K562 (cell line): ENCODE measurements around the gene ARFIP2. TPM values are rescaled to one million over a fixed set of nuclear protein-coding genes. Genes with fewer than 3 reads are reported as not detected.

Experiments used
- EGR1 ChIP-seq: fragments of 450-650 bp; conservative IDR thresholded peaks from 2 replicates; pipeline ENCODE4 v1.6.1; 2017; ENCODE audit warnings: mild to moderate bottlenecking
- IFI16 ChIP-seq: fragments of 250-450 bp; sonication (Bioruptor Pico); IDR thresholded peaks from 2 replicates; pipeline ENCODE4 v2.1.2; 2022; ENCODE audit warnings: mild to moderate bottlenecking, inconsistent platforms
- MAFF ChIP-seq: IDR thresholded peaks from 2 replicates; pipeline ENCODE4 v1.6.1; 2012; ENCODE audit warnings: low read length, improper control_type of control experiment
- MAZ ChIP-seq, 2 experiments: fragments of 450-650 bp in 1 of 2; sonication (generic) in 1 of 2; formaldehyde crosslinking; IDR thresholded peaks in 1 of 2; conservative IDR thresholded peaks in 1 of 2; 2 replicates each; pipeline versions ENCODE4 v1.4.0 to v1.5.0; 2020; ENCODE audit warnings: mild to moderate bottlenecking in 1 of 2, missing genetic modification reagents in 1 of 2
- RBM34 ChIP-seq: fragments of 200-400 bp; formaldehyde crosslinking; IDR thresholded peaks from 2 replicates; pipeline ENCODE4 v1.6.1; 2018; ENCODE audit warnings: low read length, borderline replicate concordance; ENCODE audit not compliant: insufficient read depth
- TAL1 ChIP-seq: fragments of 450-650 bp; IDR thresholded peaks from 2 replicates; pipeline ENCODE4 v1.6.1; 2016; ENCODE audit warnings: mild to moderate bottlenecking
- ZNF184 ChIP-seq: sonication (generic); formaldehyde crosslinking; IDR thresholded peaks from 2 replicates; pipeline ENCODE4 v1.5.0; 2020; ENCODE audit warnings: missing genetic modification reagents
- ZNF76 ChIP-seq: fragments of 250-450 bp; sonication (Bioruptor Pico); IDR thresholded peaks from 2 replicates; pipeline ENCODE4 v1.4.0; 2020; ENCODE audit warnings: mild to moderate bottlenecking, moderate library complexity, borderline replicate concordance
- polyA plus RNA-seq, 8 experiments: library from polyadenylated mRNA; depleted of rRNA in 4 of 8; stranded (reverse) in 5 of 8; unstranded in 3 of 8; fragments of >200 nt; fragmentation: Nextera tagmentation in 2 of 8; fragmentation: Illumina TruSeq in 1 of 8; extraction: Ambion mirVana in 2 of 8; extraction: Trizol in 1 of 8; gene quantifications; 2 replicates each; pipeline versions ENCODE4 v1.2.1 to v1.2.3, GENCODE V29; 2011 to 2014; ENCODE audit warnings: inconsistent platforms in 1 of 8, missing spikeins in 1 of 8
- total RNA-seq, 7 experiments: library from RNA; depleted of rRNA in 6 of 7; stranded (reverse); fragments of >200 nt in 6 of 7; fragmentation: Illumina TruSeq in 2 of 7; extraction: Trizol in 2 of 7; gene quantifications; 2 replicates each; pipeline versions ENCODE4 v1.2.1 to v1.2.3, GENCODE V29; 2011 to 2021; ENCODE audit warnings: low replicate concordance in 1 of 7
- TF ChIP-seq, protein P1 (sequence below): fragments of 450-650 bp; IDR thresholded peaks from 2 replicates; pipeline ENCODE4 v1.6.1; 2016; ENCODE audit warnings: mild to moderate bottlenecking
- TF ChIP-seq, protein P2 (sequence below), 2 experiments: IDR thresholded peaks; 2 replicates each; pipeline ENCODE4 v1.6.1; 2011; ENCODE audit warnings: borderline replicate concordance in 1 of 2, control low read depth in 1 of 2, low read depth in 1 of 2, low read length in 1 of 2, mild to moderate bottlenecking in 1 of 2, mixed read lengths in 1 of 2, moderate library complexity in 1 of 2; ENCODE audit not compliant: insufficient read depth in 1 of 2, insufficient read length in 1 of 2, poor library complexity in 1 of 2, severe bottlenecking in 1 of 2; ENCODE audit errors: extremely low read depth in 1 of 2
- TF ChIP-seq, protein P3 (sequence below): fragments of 200-800 bp; sonication (Bioruptor generic); IDR thresholded peaks from 2 replicates; pipeline ENCODE4 v1.6.1; 2016; ENCODE audit warnings: missing genetic modification characterization, missing compliant biosample characterization
- TF ChIP-seq, protein P4 (sequence below): conservative IDR thresholded peaks from 2 replicates; pipeline ENCODE4 v1.6.1; 2011; ENCODE audit warnings: low read depth, mild to moderate bottlenecking, low read length; ENCODE audit not compliant: control insufficient read depth

The ARFIP2 gene
- total and polyA plus RNA-seq, 9 of the 15 experiments (the other 6 are each of a cell fraction or from before 2014, with no cell fraction given): 11.8 to 74.1 (median 41.0) TPM

DNA sequence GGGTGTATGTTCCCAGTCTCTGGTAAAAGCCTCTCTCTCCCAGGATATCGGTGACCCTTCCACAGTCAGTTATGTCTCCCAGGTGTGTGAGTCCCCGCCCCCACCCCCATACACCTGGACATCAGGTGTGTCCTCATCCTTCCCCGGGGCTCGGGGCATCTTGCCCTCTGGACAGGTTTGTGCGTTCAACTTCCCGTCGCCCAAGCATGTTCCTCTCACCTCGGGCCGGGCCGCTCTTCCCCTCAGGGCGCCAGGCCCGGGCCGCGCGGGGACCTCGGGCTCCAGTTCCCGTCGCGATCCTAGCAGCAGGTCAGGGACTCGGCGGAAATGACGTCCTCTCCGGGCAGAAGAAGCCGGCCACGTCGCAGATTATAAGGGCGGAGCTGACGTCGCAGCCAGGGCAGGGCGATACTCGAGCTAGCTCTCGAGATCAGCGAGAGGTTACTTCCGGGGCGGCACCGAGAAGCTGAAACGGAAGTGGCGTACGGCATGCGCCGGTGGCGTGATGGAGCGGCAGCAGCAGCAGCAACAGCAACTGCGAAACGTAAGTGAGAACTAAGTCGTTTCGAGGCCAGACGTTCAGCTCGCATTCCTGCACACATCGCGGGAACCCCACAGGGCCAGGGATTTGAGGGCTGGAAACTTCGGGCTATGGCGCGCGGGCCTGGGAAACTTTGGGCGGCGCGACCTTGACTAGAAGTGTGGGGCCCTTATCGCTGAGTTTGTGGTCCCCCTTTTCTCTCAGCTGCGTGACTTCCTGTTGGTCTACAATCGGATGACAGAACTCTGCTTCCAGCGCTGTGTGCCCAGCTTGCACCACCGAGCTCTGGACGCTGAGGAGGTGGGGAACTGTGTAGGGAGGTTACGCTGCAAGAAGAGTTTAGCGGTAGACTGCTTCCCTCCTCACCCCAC lies at the start of gene ARFIP2, which contains the start of gene TIMM10B (continued):
- TF ChIP-seq, protein P1, sequence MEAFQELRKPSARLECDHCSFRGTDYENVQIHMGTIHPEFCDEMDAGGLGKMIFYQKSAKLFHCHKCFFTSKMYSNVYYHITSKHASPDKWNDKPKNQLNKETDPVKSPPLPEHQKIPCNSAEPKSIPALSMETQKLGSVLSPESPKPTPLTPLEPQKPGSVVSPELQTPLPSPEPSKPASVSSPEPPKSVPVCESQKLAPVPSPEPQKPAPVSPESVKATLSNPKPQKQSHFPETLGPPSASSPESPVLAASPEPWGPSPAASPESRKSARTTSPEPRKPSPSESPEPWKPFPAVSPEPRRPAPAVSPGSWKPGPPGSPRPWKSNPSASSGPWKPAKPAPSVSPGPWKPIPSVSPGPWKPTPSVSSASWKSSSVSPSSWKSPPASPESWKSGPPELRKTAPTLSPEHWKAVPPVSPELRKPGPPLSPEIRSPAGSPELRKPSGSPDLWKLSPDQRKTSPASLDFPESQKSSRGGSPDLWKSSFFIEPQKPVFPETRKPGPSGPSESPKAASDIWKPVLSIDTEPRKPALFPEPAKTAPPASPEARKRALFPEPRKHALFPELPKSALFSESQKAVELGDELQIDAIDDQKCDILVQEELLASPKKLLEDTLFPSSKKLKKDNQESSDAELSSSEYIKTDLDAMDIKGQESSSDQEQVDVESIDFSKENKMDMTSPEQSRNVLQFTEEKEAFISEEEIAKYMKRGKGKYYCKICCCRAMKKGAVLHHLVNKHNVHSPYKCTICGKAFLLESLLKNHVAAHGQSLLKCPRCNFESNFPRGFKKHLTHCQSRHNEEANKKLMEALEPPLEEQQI: no peak
- TF ChIP-seq, protein P2, sequence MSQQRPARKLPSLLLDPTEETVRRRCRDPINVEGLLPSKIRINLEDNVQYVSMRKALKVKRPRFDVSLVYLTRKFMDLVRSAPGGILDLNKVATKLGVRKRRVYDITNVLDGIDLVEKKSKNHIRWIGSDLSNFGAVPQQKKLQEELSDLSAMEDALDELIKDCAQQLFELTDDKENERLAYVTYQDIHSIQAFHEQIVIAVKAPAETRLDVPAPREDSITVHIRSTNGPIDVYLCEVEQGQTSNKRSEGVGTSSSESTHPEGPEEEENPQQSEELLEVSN (IDR thresholded peaks at IDR 0.05; ENCODE audit: borderline replicate concordance in 1 of 2, extremely low read depth in 1 of 2, insufficient read depth in 1 of 2, insufficient read length in 1 of 2, low read depth in 1 of 2, low read length in 1 of 2, poor library complexity in 1 of 2, severe bottlenecking in 1 of 2): peak; percentile 55 to 71
- TF ChIP-seq, protein P3, sequence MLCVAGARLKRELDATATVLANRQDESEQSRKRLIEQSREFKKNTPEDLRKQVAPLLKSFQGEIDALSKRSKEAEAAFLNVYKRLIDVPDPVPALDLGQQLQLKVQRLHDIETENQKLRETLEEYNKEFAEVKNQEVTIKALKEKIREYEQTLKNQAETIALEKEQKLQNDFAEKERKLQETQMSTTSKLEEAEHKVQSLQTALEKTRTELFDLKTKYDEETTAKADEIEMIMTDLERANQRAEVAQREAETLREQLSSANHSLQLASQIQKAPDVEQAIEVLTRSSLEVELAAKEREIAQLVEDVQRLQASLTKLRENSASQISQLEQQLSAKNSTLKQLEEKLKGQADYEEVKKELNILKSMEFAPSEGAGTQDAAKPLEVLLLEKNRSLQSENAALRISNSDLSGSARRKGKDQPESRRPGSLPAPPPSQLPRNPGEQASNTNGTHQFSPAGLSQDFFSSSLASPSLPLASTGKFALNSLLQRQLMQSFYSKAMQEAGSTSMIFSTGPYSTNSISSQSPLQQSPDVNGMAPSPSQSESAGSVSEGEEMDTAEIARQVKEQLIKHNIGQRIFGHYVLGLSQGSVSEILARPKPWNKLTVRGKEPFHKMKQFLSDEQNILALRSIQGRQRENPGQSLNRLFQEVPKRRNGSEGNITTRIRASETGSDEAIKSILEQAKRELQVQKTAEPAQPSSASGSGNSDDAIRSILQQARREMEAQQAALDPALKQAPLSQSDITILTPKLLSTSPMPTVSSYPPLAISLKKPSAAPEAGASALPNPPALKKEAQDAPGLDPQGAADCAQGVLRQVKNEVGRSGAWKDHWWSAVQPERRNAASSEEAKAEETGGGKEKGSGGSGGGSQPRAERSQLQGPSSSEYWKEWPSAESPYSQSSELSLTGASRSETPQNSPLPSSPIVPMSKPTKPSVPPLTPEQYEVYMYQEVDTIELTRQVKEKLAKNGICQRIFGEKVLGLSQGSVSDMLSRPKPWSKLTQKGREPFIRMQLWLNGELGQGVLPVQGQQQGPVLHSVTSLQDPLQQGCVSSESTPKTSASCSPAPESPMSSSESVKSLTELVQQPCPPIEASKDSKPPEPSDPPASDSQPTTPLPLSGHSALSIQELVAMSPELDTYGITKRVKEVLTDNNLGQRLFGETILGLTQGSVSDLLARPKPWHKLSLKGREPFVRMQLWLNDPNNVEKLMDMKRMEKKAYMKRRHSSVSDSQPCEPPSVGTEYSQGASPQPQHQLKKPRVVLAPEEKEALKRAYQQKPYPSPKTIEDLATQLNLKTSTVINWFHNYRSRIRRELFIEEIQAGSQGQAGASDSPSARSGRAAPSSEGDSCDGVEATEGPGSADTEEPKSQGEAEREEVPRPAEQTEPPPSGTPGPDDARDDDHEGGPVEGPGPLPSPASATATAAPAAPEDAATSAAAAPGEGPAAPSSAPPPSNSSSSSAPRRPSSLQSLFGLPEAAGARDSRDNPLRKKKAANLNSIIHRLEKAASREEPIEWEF: no peak
- no peak for TF ChIP-seq MAFF
- TF ChIP-seq TAL1: no peak
- TF ChIP-seq RBM34: no peak
- TF ChIP-seq IFI16 (CRISPR knock-in tag): no peak
- peak; percentile 14 to 39; a peak in 3 of 4 replicates for TF ChIP-seq MAZ (CRISPR knock-in tag; conservative IDR thresholded peaks at IDR 0.05 in 1 of 2, IDR thresholded peaks at IDR 0.05 in 1 of 2)
- no peak for TF ChIP-seq ZNF184
- TF ChIP-seq ZNF76 (CRISPR knock-in tag): no peak
- 0 out of 2 replicates have a peak, but pooled peaks have one; percentile 14 for TF ChIP-seq EGR1
- TF ChIP-seq, protein P4, sequence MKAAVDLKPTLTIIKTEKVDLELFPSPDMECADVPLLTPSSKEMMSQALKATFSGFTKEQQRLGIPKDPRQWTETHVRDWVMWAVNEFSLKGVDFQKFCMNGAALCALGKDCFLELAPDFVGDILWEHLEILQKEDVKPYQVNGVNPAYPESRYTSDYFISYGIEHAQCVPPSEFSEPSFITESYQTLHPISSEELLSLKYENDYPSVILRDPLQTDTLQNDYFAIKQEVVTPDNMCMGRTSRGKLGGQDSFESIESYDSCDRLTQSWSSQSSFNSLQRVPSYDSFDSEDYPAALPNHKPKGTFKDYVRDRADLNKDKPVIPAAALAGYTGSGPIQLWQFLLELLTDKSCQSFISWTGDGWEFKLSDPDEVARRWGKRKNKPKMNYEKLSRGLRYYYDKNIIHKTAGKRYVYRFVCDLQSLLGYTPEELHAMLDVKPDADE: peak; percentile 83; the same call in 1 of the 2 replicates
